ENCODE data around the gene ERLEC1.
"Not testable (repeated sequence)": the region's sequence is repeated elsewhere in the genome, so short reads cannot be mapped to it uniquely, and the experiment has no call there.

The ERLEC1 gene

GRCh38 chr2:53786705-53787613, at the start of gene ERLEC1, which contains the start of gene ASB3:
Gene ERLEC1, plus strand, starts transcription at chr2:53787044. Its CDS starts 167 bp downstream, at chr2:53787211.
Gene ASB3, minus strand, starts transcription at chr2:53786953. Its CDS starts 21,381 bp downstream, at chr2:53765572.
- peak; percentile 92 for DNase-seq

GRCh38 chr2:53737091-53737490, 49.8 kb upstream of the ERLEC1 start:
- DNase-seq, result no peak

GRCh38 chr2:53739032-53739431, 47.8 kb upstream of the ERLEC1 start:
- no peak for DNase-seq

GRCh38 chr2:53740170-53740569, 46.7 kb upstream of the ERLEC1 start:
- peak; percentile 29 for DNase-seq

GRCh38 chr2:53744395-53745065, 42.3 kb upstream of the ERLEC1 start:
- DNase-seq, result no peak

- no peak for DNase-seq
These were observed 36.6 kb upstream of the ERLEC1 start for GRCh38 chr2:53750041-53750768.

GRCh38 chr2:53751728-53752127, 35.1 kb upstream of the ERLEC1 start:
- no peak for DNase-seq

- no peak for DNase-seq
These were observed 34.5 kb upstream of the ERLEC1 start for GRCh38 chr2:53752385-53752784.

GRCh38 chr2:53753041-53753440, 33.8 kb upstream of the ERLEC1 start:
- DNase-seq, result no peak

GRCh38 chr2:53755121-53755520, 31.7 kb upstream of the ERLEC1 start:
- no peak for DNase-seq

- DNase-seq, result no peak
These were observed 30.2 kb upstream of the ERLEC1 start for GRCh38 chr2:53756644-53757043.

- not testable (repeated sequence) for DNase-seq
These were observed 29.6 kb upstream of the ERLEC1 start for GRCh38 chr2:53757206-53757605.

- no peak for DNase-seq
These were observed 21.1 kb upstream of the ERLEC1 start for GRCh38 chr2:53765767-53766166.

- DNase-seq, result peak; percentile 81
These were observed 19.2 kb upstream of the ERLEC1 start, which contains the start of gene CHAC2 for GRCh38 chr2:53767405-53768241. Gene CHAC2, plus strand, starts transcription at chr2:53767804. Its CDS starts 83 bp downstream, at chr2:53767887.

- peak; percentile 60 for DNase-seq
These were observed 18.7 kb upstream of the ERLEC1 start for GRCh38 chr2:53768242-53768542.

GRCh38 chr2:53769318-53769945, 17.4 kb upstream of the ERLEC1 start:
- DNase-seq, result no peak

- no peak for DNase-seq
These were observed 16.6 kb upstream of the ERLEC1 start for GRCh38 chr2:53770264-53770663.

- DNase-seq, result no peak
These were observed 9.7 kb upstream of the ERLEC1 start for GRCh38 chr2:53777134-53777533.

- no peak for DNase-seq
These were observed 8.2 kb upstream of the ERLEC1 start for GRCh38 chr2:53778536-53779162.

GRCh38 chr2:53780056-53780455, 6.8 kb upstream of the ERLEC1 start:
- no peak for DNase-seq

GRCh38 chr2:53782676-53783075, 4.2 kb upstream of the ERLEC1 start:
- no peak for DNase-seq
